ENCODE measurements around the gene TTC34.

DNA sequence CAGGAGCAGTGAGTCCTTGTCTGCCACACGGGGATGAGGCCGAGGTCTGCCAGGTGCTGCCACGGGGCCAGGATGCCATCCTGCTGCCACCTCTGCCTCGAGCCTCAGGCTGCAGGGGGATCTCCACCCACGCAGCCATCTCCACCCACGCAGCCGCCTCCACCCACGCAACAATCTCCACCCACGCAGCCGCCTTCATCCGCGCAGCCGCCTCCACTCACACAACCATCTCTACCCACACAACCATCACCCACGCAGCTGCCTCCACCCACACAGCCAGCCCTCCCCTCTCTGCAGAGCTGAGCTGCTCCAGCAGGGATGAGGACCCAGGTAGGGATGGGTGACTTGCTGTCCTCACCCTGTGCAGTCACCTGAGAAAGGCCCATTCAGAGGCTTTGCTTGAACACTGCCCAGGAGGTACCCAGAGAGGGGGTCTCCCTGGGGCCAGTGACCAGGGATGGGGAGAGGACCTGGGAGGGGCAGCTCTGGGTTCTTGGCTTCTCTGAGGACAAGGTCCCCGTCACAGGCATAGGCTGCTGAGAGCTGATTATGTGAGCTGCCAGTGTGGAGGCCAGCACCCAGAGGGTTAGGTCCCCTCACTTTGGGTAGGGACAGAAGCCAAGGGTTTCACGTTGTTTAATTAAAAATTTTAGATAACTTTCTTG, 46.6 kb upstream of the TTC34 start:
- TF ChIP-seq, protein P1, sequence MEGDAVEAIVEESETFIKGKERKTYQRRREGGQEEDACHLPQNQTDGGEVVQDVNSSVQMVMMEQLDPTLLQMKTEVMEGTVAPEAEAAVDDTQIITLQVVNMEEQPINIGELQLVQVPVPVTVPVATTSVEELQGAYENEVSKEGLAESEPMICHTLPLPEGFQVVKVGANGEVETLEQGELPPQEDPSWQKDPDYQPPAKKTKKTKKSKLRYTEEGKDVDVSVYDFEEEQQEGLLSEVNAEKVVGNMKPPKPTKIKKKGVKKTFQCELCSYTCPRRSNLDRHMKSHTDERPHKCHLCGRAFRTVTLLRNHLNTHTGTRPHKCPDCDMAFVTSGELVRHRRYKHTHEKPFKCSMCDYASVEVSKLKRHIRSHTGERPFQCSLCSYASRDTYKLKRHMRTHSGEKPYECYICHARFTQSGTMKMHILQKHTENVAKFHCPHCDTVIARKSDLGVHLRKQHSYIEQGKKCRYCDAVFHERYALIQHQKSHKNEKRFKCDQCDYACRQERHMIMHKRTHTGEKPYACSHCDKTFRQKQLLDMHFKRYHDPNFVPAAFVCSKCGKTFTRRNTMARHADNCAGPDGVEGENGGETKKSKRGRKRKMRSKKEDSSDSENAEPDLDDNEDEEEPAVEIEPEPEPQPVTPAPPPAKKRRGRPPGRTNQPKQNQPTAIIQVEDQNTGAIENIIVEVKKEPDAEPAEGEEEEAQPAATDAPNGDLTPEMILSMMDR (IDR thresholded peaks at IDR 0.05), result no peak
- TF ChIP-seq POLR2A (IDR thresholded peaks at IDR 0.05), result no peak
